Measurements from ENCODE around the gene PDSS1. TPM values are rescaled to one million over a fixed set of nuclear protein-coding genes. Genes with fewer than 3 reads are reported as not detected.

Gene PDSS1
- total and polyA plus RNA-seq, 5 donors from 2014 or later, result 3.8 to 8.4 (median 4.7) TPM

DNA sequence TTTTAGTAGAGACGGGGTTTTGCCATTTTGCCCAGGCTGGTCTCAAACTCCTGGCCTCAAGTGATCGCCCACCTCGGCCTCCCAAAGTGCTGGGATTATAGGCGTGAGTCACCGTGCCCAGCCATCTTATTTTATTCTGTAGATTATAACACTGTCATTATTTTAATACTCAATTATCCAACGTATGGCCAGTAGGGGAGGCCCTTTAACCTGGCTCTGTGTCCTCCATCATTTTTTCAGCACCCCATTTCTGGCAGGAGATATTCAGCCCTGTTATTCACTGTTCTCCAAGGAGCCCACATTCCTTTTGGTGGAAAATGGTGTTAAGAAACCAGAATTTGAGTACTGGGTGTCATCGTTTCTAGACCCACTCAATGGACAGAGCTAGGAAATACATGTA lies 31.5 kb downstream of the PDSS1 start:
- DNase-seq, result no peak
- Mint-ChIP-seq H3K27ac (no peak overlapping the region), H3K27me3 (no peaks in the 10 kb centered on the region)

DNA sequence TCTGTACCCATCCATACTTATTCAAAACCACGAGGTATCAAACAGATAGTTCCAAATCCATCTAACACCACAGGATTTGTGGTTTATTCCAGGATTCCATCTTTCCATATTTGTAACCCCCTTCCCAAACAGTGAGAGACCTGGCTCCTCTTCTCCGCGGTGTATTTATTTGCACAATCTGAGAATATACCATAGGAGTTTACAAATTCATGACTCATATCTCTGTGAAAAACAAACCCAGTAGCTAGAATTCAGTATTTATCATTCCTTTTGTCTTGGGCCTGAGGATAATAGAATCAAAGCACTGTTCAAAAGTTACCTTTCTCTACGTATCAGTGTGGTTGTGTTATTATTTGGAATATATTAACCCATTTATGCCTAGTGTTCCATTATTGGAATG lies 31.9 kb downstream of the PDSS1 start:
- no peaks in the 10 kb centered on the region for H3K27me3 ChIP-seq (ENCODE audit: control insufficient read depth, insufficient read depth, low read length)
- H3K4me3 Mint-ChIP-seq, result no peak overlapping the region
- H3K36me3 ChIP-seq (ENCODE audit: control insufficient read depth, insufficient read depth, low read length), result peaks cover 8% of the 10 kb centered on the region
- no peaks in the 10 kb centered on the region for H3K9me3 Mint-ChIP-seq
- H3K4me1 ChIP-seq (ENCODE audit: control insufficient read depth, insufficient read depth, low read length, poor library complexity, severe bottlenecking), result no peaks in the 10 kb centered on the region
- no peak for DNase-seq
- H3K36me3 Mint-ChIP-seq, result peaks cover 22% of the 10 kb centered on the region
- H3K27me3 Mint-ChIP-seq, result no peaks in the 10 kb centered on the region
- H3K4me3 ChIP-seq (ENCODE audit: low read depth, low read length), result no peak overlapping the region
- no peak for ATAC-seq (ENCODE audit: low read depth in 2 of 2)
- no peak overlapping the region for H3K27ac Mint-ChIP-seq
- H3K4me1 Mint-ChIP-seq, result peaks cover 5 to 15% (median 6%) of the 10 kb centered on the region in 4 donors
- H3K27ac ChIP-seq (ENCODE audit: insufficient read depth, low read length, poor library complexity, severe bottlenecking), result no peak overlapping the region
- no peaks in the 10 kb centered on the region for H3K9me3 ChIP-seq (ENCODE audit: control insufficient read depth in 2 of 2, low read length in 2 of 2)

More for the DNA sequence above, 31.5 kb downstream of the PDSS1 start:
- H3K36me3 ChIP-seq (ENCODE audit: control insufficient read depth, insufficient read depth, low read length), result peaks cover 8% of the 10 kb centered on the region
- no peaks in the 10 kb centered on the region for H3K9me3 Mint-ChIP-seq
- H3K27me3 ChIP-seq (ENCODE audit: control insufficient read depth, insufficient read depth, low read length), result no peaks in the 10 kb centered on the region
- H3K36me3 Mint-ChIP-seq, result peaks cover 25% of the 10 kb centered on the region
- H3K4me3 Mint-ChIP-seq, result no peak overlapping the region
- H3K4me1 Mint-ChIP-seq, result peaks cover 5 to 15% (median 6%) of the 10 kb centered on the region in 4 donors
- no peak overlapping the region for H3K4me3 ChIP-seq (ENCODE audit: low read depth, low read length)
- H3K9me3 ChIP-seq (ENCODE audit: control insufficient read depth in 2 of 2, low read length in 2 of 2), result no peaks in the 10 kb centered on the region
- H3K27ac ChIP-seq (ENCODE audit: insufficient read depth, low read length, poor library complexity, severe bottlenecking), result no peak overlapping the region
- H3K4me1 ChIP-seq (ENCODE audit: control insufficient read depth, insufficient read depth, low read length, poor library complexity, severe bottlenecking), result no peaks in the 10 kb centered on the region
- no peak for ATAC-seq (ENCODE audit: low read depth in 2 of 2)

- Mint-ChIP-seq H3K9me3 (no peaks in the 10 kb centered on the region), H3K36me3 (peaks cover 24% of the 10 kb centered on the region), H3K4me1 (peaks cover 5 to 15% (median 6%) of the 10 kb centered on the region in 4 donors), H3K4me3 (no peak overlapping the region), H3K27me3 (no peaks in the 10 kb centered on the region), H3K27ac (no peak overlapping the region)
- peaks cover 7% of the 10 kb centered on the region for H3K36me3 ChIP-seq (ENCODE audit: control insufficient read depth, insufficient read depth, low read length)
- no peaks in the 10 kb centered on the region for H3K9me3 ChIP-seq (ENCODE audit: control insufficient read depth in 2 of 2, low read length in 2 of 2)
- DNase-seq (no peak), ATAC-seq (ENCODE audit: low read depth in 2 of 2) (no peak)
- no peak overlapping the region for H3K4me3 ChIP-seq (ENCODE audit: low read depth, low read length)
- no peaks in the 10 kb centered on the region for H3K27me3 ChIP-seq (ENCODE audit: control insufficient read depth, insufficient read depth, low read length)
- H3K27ac ChIP-seq (ENCODE audit: insufficient read depth, low read length, poor library complexity, severe bottlenecking), result no peak overlapping the region
- no peaks in the 10 kb centered on the region for H3K4me1 ChIP-seq (ENCODE audit: control insufficient read depth, insufficient read depth, low read length, poor library complexity, severe bottlenecking)
Measured at GRCh38 chr10:26730552-26730951, 33.1 kb downstream of the PDSS1 start.

DNA sequence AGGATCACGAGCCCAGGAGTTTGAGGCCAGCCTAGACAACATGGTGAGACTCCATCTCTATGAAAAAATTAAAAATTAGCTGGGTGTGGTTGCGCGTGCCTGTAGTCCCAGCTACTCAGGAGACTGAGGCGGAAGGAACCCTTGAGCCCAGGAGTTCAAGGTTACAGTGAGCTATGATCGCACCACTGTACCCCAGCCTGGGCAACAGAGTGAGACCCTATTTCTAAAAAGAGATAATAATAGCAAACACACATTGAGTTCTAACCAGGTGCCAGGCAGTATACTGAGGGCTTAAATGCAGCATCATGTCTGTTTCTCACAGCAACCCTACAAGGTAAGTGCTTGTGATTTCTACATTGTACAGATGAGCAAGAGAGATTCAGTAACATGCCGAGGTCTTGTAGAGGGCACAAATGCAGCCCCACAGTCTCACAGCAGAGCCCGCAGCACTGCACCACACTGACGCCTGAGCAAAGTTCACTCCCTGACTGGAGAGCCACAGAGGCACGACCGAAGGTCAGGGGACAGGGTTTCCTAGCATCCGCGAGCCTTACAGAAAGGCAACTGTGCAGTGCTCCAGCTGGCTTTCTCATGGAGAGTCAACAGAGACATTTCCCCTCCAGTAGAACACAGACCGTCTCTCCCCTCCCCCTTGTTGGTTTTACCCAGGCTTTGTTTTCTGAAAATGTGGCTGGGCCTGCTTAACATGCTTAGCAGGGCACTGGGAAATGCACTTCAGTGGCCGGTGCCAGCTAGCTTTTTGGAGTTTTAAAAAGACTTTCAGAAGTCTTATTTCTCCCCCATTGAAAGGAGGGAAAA lies 36.5 kb downstream of the PDSS1 start:
- ATAC-seq (ENCODE audit: low read depth in 2 of 2), result no peak
- no peak overlapping the region for H3K27ac ChIP-seq (ENCODE audit: insufficient read depth, low read length, poor library complexity, severe bottlenecking)

DNA sequence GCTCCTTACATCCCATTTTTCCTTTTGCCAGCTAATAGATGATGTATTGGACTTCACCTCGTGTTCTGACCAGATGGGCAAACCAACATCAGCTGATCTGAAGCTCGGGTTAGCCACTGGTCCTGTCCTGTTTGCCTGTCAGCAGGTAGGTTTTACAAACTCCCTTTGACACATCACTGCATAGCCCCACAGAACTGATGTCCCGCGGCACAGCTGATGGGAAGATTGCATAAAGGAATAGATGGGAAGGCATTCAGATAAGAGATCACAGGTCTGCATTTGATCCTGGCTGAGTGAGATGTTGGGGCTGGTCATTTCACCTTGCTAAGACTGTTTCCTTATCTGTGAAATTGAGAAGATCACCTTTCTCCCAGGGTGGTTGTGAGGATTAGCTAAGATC lies 37.9 kb downstream of the PDSS1 start:
- Histone ChIP-seq H3K36me3 (ENCODE audit: control insufficient read depth, insufficient read depth, low read length) (peaks cover 8% of the 10 kb centered on the region), H3K4me3 (ENCODE audit: low read depth, low read length) (no peak overlapping the region), H3K9me3 (ENCODE audit: control insufficient read depth in 2 of 2, low read length in 2 of 2) (no peaks in the 10 kb centered on the region), H3K27ac (ENCODE audit: insufficient read depth, low read length, poor library complexity, severe bottlenecking) (no peak overlapping the region), H3K4me1 (ENCODE audit: control insufficient read depth, insufficient read depth, low read length, poor library complexity, severe bottlenecking) (peaks cover 23% of the 10 kb centered on the region), H3K27me3 (ENCODE audit: control insufficient read depth, insufficient read depth, low read length) (no peaks in the 10 kb centered on the region)
- Mint-ChIP-seq H3K4me1 (peaks cover 12 to 42% (median 29%) of the 10 kb centered on the region in 4 donors), H3K27ac (peak overlapping the region in 1 of 3 donors; percentile 67), H3K36me3 (peaks cover 24% of the 10 kb centered on the region), H3K9me3 (no peaks in the 10 kb centered on the region), H3K27me3 (no peaks in the 10 kb centered on the region), H3K4me3 (no peak overlapping the region)
- no peak for DNase-seq
- no peak for ATAC-seq (ENCODE audit: low read depth in 2 of 2)

More for the DNA sequence above, 36.5 kb downstream of the PDSS1 start:
- Mint-ChIP-seq H3K4me1 (peaks cover 1 to 27% (median 17%) of the 10 kb centered on the region in 4 donors), H3K27ac (peak overlapping the region in 1 of 3 donors; percentile 65), H3K36me3 (peaks cover 18% of the 10 kb centered on the region), H3K4me3 (peak overlapping the region in 1 of 4 donors; percentile 45), H3K27me3 (no peaks in the 10 kb centered on the region), H3K9me3 (no peaks in the 10 kb centered on the region)
- H3K27me3 ChIP-seq (ENCODE audit: control insufficient read depth, insufficient read depth, low read length), result no peaks in the 10 kb centered on the region
- peaks cover 20% of the 10 kb centered on the region for H3K4me1 ChIP-seq (ENCODE audit: control insufficient read depth, insufficient read depth, low read length, poor library complexity, severe bottlenecking)
- peaks cover 8% of the 10 kb centered on the region for H3K36me3 ChIP-seq (ENCODE audit: control insufficient read depth, insufficient read depth, low read length)
- no peak for DNase-seq
- H3K4me3 ChIP-seq (ENCODE audit: low read depth, low read length), result no peak overlapping the region
- H3K9me3 ChIP-seq (ENCODE audit: control insufficient read depth in 2 of 2, low read length in 2 of 2), result no peaks in the 10 kb centered on the region

- peak overlapping the region; percentile 32 to 93 (median 90) for H3K27ac Mint-ChIP-seq
- H3K27me3 ChIP-seq (ENCODE audit: control insufficient read depth, insufficient read depth, low read length), result no peaks in the 10 kb centered on the region
- H3K9me3 Mint-ChIP-seq, result peaks cover 0 to 2% (median 0%) of the 10 kb centered on the region in 7 donors
- H3K4me1 Mint-ChIP-seq, result peaks cover 19 to 54% (median 39%) of the 10 kb centered on the region in 4 donors
- peaks cover 10% of the 10 kb centered on the region for H3K36me3 ChIP-seq (ENCODE audit: control insufficient read depth, insufficient read depth, low read length)
- H3K4me3 ChIP-seq (ENCODE audit: low read depth, low read length), result peak overlapping the region; percentile 53
- H3K4me1 ChIP-seq (ENCODE audit: control insufficient read depth, insufficient read depth, low read length, poor library complexity, severe bottlenecking), result peaks cover 23% of the 10 kb centered on the region
- H3K9me3 ChIP-seq (ENCODE audit: control insufficient read depth in 2 of 2, low read length in 2 of 2), result no peaks in the 10 kb centered on the region
- DNase-seq (peak; percentile 23 to 70 (median 40)), ATAC-seq (ENCODE audit: low read depth in 2 of 2) (peak; percentile 52)
- no peaks in the 10 kb centered on the region for H3K27me3 Mint-ChIP-seq
- peak overlapping the region; percentile 81 for H3K27ac ChIP-seq (ENCODE audit: insufficient read depth, low read length, poor library complexity, severe bottlenecking)
- H3K36me3 Mint-ChIP-seq, result peaks cover 26% of the 10 kb centered on the region
- peak overlapping the region; percentile 3 to 35 (median 24) for H3K4me3 Mint-ChIP-seq
Measured at GRCh38 chr10:26737730-26738129, 40.2 kb downstream of the PDSS1 start.

DNA sequence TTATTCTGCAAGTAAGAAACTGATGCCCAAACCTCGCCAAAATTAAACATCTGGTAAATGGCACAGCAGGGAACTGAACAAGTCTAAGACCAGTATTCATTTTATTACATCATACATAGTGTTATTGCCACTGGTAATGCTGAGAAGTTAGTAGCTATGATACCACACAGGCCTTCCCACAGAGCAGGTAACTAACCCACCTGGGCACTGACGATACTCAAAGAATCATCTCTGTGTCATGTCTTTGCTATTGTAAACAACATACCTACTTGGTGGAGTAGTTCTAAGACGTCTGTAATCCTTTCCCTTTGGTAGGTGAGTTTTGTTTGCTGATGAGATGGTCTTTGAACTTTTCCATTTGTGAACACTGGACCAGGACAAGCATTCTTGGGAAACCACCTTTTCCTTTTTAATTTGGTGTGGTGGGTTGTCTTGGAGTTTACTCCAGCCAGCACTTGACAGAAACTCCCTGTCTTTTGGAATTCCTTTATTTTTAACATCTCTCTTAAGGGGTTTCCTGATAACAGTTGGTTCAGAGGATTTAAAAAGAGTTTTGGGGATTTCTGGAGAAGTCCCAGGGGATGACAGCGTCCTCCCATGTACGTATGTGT lies 40.9 kb downstream of the PDSS1 start:
- DNase-seq (peak; percentile 23 to 57 (median 29)), ATAC-seq (ENCODE audit: low read depth in 2 of 2) (peak in 1 of 2 donors; percentile 28)
- Histone ChIP-seq H3K9me3 (ENCODE audit: control insufficient read depth in 2 of 2, low read length in 2 of 2) (no peaks in the 10 kb centered on the region), H3K4me3 (ENCODE audit: low read depth, low read length) (peak overlapping the region; percentile 53), H3K36me3 (ENCODE audit: control insufficient read depth, insufficient read depth, low read length) (peaks cover 9% of the 10 kb centered on the region), H3K4me1 (ENCODE audit: control insufficient read depth, insufficient read depth, low read length, poor library complexity, severe bottlenecking) (peaks cover 23% of the 10 kb centered on the region), H3K27me3 (ENCODE audit: control insufficient read depth, insufficient read depth, low read length) (no peaks in the 10 kb centered on the region), H3K27ac (ENCODE audit: insufficient read depth, low read length, poor library complexity, severe bottlenecking) (peak overlapping the region; percentile 81)
- Mint-ChIP-seq H3K27me3 (no peaks in the 10 kb centered on the region), H3K36me3 (peaks cover 28% of the 10 kb centered on the region), H3K4me3 (peak overlapping the region; percentile 3 to 35 (median 24)), H3K27ac (peak overlapping the region; percentile 90 to 95 (median 93)), H3K9me3 (peaks cover 0 to 2% (median 0%) of the 10 kb centered on the region in 7 donors), H3K4me1 (peaks cover 26 to 54% (median 40%) of the 10 kb centered on the region in 4 donors)

All from CD4-positive, CD25-positive, alpha-beta regulatory T cell (primary cell).